H1 (cell line): Measurements from ENCODE around the gene MAFF.

Source experiments
- ATF3 ChIP-seq: IDR thresholded peaks from 2 replicates; pipeline ENCODE4 v1.6.1; 2011; ENCODE audit warnings: low read depth, mild to moderate bottlenecking, low read length; ENCODE audit not compliant: insufficient read depth
- BCL11A ChIP-seq, 2 experiments: IDR thresholded peaks; one replicate each; pipeline ENCODE4 v1.6.1; 2011; ENCODE audit warnings: low read depth in 2 of 2, low read length in 2 of 2, mild to moderate bottlenecking in 2 of 2
- CBX5 ChIP-seq: fragments of 300-800, 300-1000 bp; sonication (generic); IDR thresholded peaks from 2 replicates; pipeline ENCODE4 v1.7.1; 2016; ENCODE audit warnings: antibody characterized with exemption, low read length, low read depth
- CHD2 ChIP-seq: IDR thresholded peaks from 2 replicates; pipeline ENCODE4 v1.6.1; 2012; ENCODE audit warnings: low read length, improper control_type of control experiment
- CTCF ChIP-seq, 3 experiments: IDR thresholded peaks; 1 replicate in 2 of 3; 2 replicates in 1 of 3; pipeline versions ENCODE4 v1.5.1 to v1.6.1; 2011; ENCODE audit warnings: low read length in 3 of 3, mild to moderate bottlenecking in 3 of 3, inconsistent platforms in 2 of 3, low read depth in 1 of 3, moderate library complexity in 1 of 3; ENCODE audit not compliant: insufficient read depth in 1 of 3; ENCODE audit errors: control extremely low read depth in 1 of 3
- EGR1 ChIP-seq: IDR thresholded peaks from 2 replicates; pipeline ENCODE4 v1.6.1; 2011; ENCODE audit warnings: low read depth, low read length, borderline replicate concordance
- GABPA ChIP-seq: IDR thresholded peaks from 2 replicates; pipeline ENCODE4 v1.6.1; 2011; ENCODE audit warnings: mild to moderate bottlenecking, low read length, moderate library complexity, borderline replicate concordance; ENCODE audit not compliant: insufficient read depth
- JUND ChIP-seq: IDR thresholded peaks from 2 replicates; pipeline ENCODE4 v1.6.1; 2011; ENCODE audit warnings: mild to moderate bottlenecking, improper control_type of control experiment, low read length
- MAFK ChIP-seq: IDR thresholded peaks from 2 replicates; pipeline ENCODE4 v1.6.1; 2012; ENCODE audit warnings: low read depth, mild to moderate bottlenecking, improper control_type of control experiment, low read length
- POLR2A ChIP-seq, 2 experiments: IDR thresholded peaks; 1 replicate in 1 of 2; 2 replicates in 1 of 2; pipeline ENCODE4 v1.6.1; 2011; ENCODE audit warnings: low read depth in 2 of 2, low read length in 2 of 2, mild to moderate bottlenecking in 2 of 2; ENCODE audit errors: control extremely low read depth in 1 of 2
- TAF1 ChIP-seq: IDR thresholded peaks from 2 replicates; pipeline ENCODE4 v1.6.1; 2011; ENCODE audit warnings: mild to moderate bottlenecking, low read depth, low read length
- USF2 ChIP-seq: IDR thresholded peaks from 2 replicates; pipeline ENCODE4 v1.6.1; 2011; ENCODE audit warnings: low read length, improper control_type of control experiment

- TF ChIP-seq EGR1 (no peak), GABPA (no peak), POLR2A (IDR thresholded peaks at IDR 0.05; ENCODE audit: control extremely low read depth in 1 of 2, low read depth in 2 of 2, low read length in 2 of 2) (no peak), CBX5 (no peak), CTCF (IDR thresholded peaks at IDR 0.05; ENCODE audit: control extremely low read depth in 1 of 3, insufficient read depth in 1 of 3, low read depth in 1 of 3, low read length in 3 of 3) (no peak), USF2 (no peak), BCL11A (IDR thresholded peaks at IDR 0.05; ENCODE audit: low read depth in 2 of 2, low read length in 2 of 2) (no peak), MAFK (no peak), TAF1 (no peak), JUND (no peak), CHD2 (no peak), ATF3 (no peak)
These were observed 29.1 kb downstream of the MAFF start for GRCh38 chr22:38230916-38231315.
